ENCODE results near the gene ZBTB16. TPM values are rescaled to one million over a fixed set of nuclear protein-coding genes. Genes with fewer than 3 reads are reported as not detected.

ZBTB16 gene
- total and polyA plus RNA-seq, 2 donors (not counting 3 experiments of a cell fraction or from before 2014, with no cell fraction given): 9.8 to 20.3 TPM

DNA sequence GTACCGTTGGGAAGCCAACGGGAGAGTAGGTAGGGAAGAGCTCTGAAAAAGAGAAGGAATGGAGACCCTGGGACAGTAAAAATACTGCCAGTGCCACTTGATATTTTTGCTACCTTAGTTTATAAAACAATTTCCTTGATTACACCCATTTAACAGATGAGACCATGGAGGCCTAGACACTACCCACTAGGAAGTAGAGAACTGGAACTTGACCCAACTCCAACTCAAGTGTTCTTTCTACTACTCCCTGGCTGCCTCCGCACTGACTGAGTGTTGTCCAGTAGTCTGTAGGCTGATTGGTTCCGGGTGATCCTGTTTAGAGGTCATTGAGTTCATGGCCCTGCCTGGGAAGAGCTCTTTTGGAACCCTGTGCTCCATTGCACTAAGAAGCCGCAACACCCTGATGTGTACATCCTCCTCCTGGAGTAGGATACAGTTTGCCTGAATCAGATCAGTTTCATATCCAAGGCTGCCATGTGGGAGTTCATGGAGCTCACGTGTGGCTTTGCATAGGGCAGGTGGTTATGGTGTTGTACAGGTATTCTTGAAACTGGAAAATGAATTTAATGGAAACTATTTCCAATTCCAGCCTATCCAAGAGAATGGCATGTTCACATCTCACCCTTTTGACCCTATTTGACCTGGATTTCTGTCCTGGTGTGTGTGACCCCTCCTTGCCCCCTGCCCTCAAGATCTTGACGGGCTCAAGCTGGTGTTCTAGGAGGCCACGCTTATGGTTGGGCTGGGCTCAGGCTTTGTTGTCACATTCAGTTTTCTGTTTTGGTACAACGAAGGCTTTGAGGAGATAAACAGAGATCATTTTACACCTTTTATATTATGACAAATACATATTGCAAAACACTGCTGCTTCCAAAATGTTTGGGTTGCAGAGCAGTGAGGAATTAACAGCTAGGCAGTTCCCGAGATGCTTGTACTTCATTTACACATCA is 134.5 kb downstream of the ZBTB16 start:
- Histone ChIP-seq H3K4me2 (ENCODE audit: insufficient read depth, low read length) (no peak overlapping the region), H3K9me3 (replicated peaks; ENCODE audit: control insufficient read depth, insufficient read depth, low read length) (no peaks in the 10 kb centered on the region), H3K4me3 (replicated peaks in 1 of 3; ENCODE audit: insufficient read depth in 1 of 3, low read depth in 1 of 3, low read length in 3 of 3) (no peak overlapping the region), H3K27me3 (ENCODE audit: control insufficient read depth in 2 of 2, insufficient read depth in 2 of 2, low read length in 2 of 2) (no peaks in the 10 kb centered on the region), H3K27ac (ENCODE audit: insufficient read depth, low read depth, low read length) (no peak overlapping the region), H3K9ac (replicated peaks; ENCODE audit: extremely low read depth, insufficient read depth, low read length) (no peak overlapping the region), H3K79me2 (ENCODE audit: control insufficient read depth, insufficient read depth, low read length) (no peaks in the 10 kb centered on the region), H3K36me3 (ENCODE audit: control insufficient read depth in 2 of 2, extremely low read depth in 1 of 2, insufficient read depth in 2 of 2, low read length in 2 of 2) (no peaks in the 10 kb centered on the region), H3K9me1 (replicated peaks; ENCODE audit: control insufficient read depth, extremely low read depth, insufficient read depth, low read length) (no peaks in the 10 kb centered on the region), H4K20me1 (replicated peaks; ENCODE audit: control insufficient read depth, extremely low read depth, insufficient read depth, low read length) (no peaks in the 10 kb centered on the region), H3K4me1 (ENCODE audit: control insufficient read depth, extremely low read depth, insufficient read depth, low read length) (peaks cover 19% of the 10 kb centered on the region), H2AFZ (ENCODE audit: low read depth, low read length) (no peak overlapping the region)
- FAIRE-seq: no peak
- CTCF ChIA-PET: interaction anchor here (1.0 to 2.9 kb wide), 8 partner anchors 14 to 200 kb away, joined by 3 to 22 read pairs (median 4); no protein-coding TSS in a partner anchor
- intact Hi-C loops (cut with micrococcal nuclease) (no loop called here), dilution Hi-C loops (cut with MboI; ENCODE audit: extremely low pct_ligation_motif_present, low sequenced_read_pairs) (no loop called here)
- DNase-seq (ENCODE audit: low read depth, low spot score): no peak
- TF ChIP-seq MAX (IDR thresholded peaks at IDR 0.05; ENCODE audit: insufficient read depth, insufficient read length) (no peak), JUN (IDR thresholded peaks at IDR 0.05; ENCODE audit: borderline replicate concordance, insufficient read depth, insufficient read length, low read depth) (no peak), CTCF (IDR thresholded peaks at IDR 0.05; ENCODE audit: extremely low read depth in 1 of 2, insufficient read depth in 1 of 2, low read depth in 1 of 2, low read length in 2 of 2) (no peak), EZH2 (IDR thresholded peaks at IDR 0.05; ENCODE audit: borderline replicate concordance, low read depth, low read length, severe bottlenecking) (no peak), MYC (IDR thresholded peaks at IDR 0.05; ENCODE audit: low read depth, low read length) (no peak), GATA2 (IDR thresholded peaks at IDR 0.05; ENCODE audit: insufficient read depth, insufficient read length, low read depth, low read length) (no peak), POLR2AphosphoS5 (IDR thresholded peaks at IDR 0.05; ENCODE audit: insufficient read depth, low read depth, low read length) (no peak), POLR2A (IDR thresholded peaks at IDR 0.05; ENCODE audit: low read depth, low read length) (no peak), FOS (IDR thresholded peaks at IDR 0.05; ENCODE audit: borderline replicate concordance, insufficient read depth, low read length) (no peak)
- no TSS peak for BruUV-seq (replicated peaks)
- POLR2A ChIA-PET: interaction anchor here (1.8 kb wide), 1 partner anchor 15 kb away, joined by 6 read pairs; no protein-coding TSS in a partner anchor

Measured in endothelial cell of umbilical vein (primary cell).